Measurements from ENCODE around the gene ELF1. TPM values are rescaled to one million over a fixed set of nuclear protein-coding genes. Genes with fewer than 3 reads are reported as not detected.

ELF1 gene
- total RNA-seq = 38.6 and 40.1 TPM in 2 replicates

DNA sequence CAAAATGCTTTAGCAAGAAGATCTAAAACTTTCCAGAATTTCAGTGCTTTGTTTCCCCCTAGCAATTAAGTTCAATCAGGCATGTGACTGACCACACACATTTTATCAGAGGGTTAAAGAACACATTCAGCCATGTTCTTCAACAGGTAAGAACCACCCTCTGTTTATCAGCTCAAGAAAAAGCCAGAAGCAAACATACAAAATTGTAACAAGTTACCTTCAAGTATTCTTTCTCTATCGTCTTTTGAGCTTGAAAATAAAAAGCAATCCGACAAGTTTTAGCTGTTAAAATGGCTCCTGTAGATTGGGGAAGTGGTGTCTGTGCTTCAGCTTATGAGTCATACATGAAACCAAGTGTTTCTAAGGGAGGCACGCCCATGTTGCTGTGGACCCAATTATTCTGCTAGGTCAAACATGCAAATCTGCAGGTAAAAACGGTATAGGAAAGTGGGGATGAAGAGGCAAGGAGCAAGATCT is at the start of gene ELF1:
ELF1 (minus strand) TSS at position 306 of the 477 bp plus-strand sequence. CDS start 37,262 bp downstream, outside the sequence.

GRCh38 chr13:41061075-41061913 is 42.2 kb upstream of the ELF1 start, which contains the start of gene WBP4:
Gene WBP4, plus strand, starts transcription at chr13:41061509. Its CDS starts 165 bp downstream, at chr13:41061674.

Other genes starting within 250 kb of the ELF1 start
- 19.1 and 25.4 TPM in 2 replicates for gene MRPS31, start 248.1 kb downstream of the ELF1 start, total RNA-seq
- gene SLC25A15, start 229.7 kb downstream of the ELF1 start, total RNA-seq = 21.3 and 26.6 TPM in 2 replicates
- gene WBP4, start 42.2 kb upstream of the ELF1 start, total RNA-seq = 3.7 and 4.5 TPM in 2 replicates
- 11.0 and 13.9 TPM in 2 replicates for gene KBTBD6, start 113.5 kb upstream of the ELF1 start, total RNA-seq
- 2.6 and 3.9 TPM in 2 replicates for gene KBTBD7, start 175.3 kb upstream of the ELF1 start, total RNA-seq
- gene MTRF1, start 244.3 kb upstream of the ELF1 start, total RNA-seq = 7.7 and 12.1 TPM in 2 replicates